ENCODE data around the gene MANF.
"Not testable (repeated sequence)": the region's sequence is repeated elsewhere in the genome, so short reads cannot be mapped to it uniquely, and the experiment has no call there.

MANF gene

DNA sequence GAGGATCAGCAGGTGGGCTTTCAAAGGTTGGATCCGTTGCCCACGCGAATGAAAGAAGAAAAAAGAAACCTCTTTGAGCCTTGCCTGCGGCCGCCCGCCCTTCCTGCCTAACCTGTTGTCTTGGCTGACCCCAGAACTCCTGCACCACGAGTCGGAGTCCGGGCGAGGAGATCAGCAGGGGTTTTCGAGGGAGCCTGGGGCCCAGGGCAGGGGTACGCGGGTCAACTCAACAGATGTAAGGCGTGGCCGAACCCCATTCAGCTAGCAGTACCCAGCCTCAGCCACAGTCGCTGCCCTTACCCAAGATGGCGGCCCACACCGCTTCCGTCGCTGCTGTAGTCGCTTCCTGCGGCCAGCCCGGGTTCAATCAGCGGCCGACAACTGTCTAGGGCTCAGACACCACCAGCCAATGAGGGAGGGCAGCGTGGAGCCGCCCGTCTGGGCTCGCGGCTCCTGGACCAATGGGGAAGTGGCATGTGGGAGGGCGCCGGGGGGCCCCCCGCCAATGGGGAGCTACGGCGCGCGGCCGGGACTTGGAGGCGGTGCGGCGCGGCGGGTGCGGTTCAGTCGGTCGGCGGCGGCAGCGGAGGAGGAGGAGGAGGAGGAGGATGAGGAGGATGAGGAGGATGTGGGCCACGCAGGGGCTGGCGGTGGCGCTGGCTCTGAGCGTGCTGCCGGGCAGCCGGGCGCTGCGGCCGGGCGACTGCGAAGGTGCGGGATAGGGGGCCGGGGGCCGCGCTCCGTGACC is at the start of gene MANF:
MANF (plus strand) TSS at position 566 of the 748 bp plus-strand sequence; CDS start at position 618, 52 bp downstream.
- DNase-seq = peak; percentile 97 to 98

DNA sequence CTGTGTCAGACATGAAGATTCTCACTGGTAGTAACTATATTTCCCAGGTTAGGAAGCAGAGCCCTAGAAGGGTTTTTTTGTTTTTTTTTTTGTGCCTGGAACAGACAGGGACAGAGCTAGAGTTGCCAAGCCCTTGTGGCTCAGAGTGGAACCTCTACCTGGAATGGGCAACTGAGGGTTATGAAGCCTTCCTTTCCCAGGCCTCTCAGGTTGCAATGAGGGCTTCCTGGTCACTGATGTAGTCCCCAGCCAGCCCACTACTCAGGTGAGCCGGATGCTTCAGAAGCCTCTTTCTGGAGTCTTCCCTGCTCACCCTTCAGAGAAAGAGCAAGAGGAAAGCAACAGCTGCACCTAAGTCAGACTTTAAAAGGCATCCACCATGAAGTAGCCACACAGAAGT is 48.8 kb upstream of the MANF start:
- no peak for DNase-seq

DNA sequence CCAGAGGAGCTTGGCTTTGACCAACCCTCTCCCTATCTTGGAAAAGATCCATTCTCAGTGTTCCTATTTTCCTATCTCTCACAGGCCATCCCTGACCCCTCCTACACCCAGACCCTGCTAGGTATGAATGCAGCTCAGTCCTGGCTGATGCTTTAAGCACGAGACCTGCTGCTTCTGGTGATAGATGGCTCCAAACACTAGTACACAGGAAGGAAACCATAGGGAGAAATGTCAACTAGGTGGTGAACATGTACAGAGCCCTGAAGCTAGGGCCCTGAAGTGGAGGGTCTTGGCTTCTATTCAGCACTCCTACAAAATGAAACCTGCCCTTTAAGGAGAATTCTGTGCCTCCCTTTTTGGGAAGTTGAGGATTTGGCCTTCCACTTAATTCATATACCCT is 47.4 kb upstream of the MANF start:
- no peak for DNase-seq

DNA sequence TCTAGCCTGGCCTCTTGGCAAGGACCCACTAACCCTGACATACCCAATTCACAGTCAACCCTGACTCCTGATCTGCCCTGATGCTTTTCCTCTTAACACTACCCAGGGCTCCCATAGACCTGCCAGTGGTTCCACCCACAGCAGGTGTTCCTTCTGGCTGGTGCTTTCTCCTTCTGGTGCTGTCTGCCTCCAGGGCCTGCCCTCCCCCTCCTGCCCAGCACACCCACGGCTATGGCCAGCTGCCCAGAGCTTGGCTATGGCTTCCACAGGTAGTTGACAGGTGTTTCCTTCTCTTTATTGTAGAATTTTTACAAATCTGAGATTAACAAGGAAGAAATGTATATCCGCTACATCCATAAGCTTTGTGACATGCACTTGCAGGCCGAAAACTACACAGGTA is 46.5 kb upstream of the MANF start:
- no peak for DNase-seq

DNA sequence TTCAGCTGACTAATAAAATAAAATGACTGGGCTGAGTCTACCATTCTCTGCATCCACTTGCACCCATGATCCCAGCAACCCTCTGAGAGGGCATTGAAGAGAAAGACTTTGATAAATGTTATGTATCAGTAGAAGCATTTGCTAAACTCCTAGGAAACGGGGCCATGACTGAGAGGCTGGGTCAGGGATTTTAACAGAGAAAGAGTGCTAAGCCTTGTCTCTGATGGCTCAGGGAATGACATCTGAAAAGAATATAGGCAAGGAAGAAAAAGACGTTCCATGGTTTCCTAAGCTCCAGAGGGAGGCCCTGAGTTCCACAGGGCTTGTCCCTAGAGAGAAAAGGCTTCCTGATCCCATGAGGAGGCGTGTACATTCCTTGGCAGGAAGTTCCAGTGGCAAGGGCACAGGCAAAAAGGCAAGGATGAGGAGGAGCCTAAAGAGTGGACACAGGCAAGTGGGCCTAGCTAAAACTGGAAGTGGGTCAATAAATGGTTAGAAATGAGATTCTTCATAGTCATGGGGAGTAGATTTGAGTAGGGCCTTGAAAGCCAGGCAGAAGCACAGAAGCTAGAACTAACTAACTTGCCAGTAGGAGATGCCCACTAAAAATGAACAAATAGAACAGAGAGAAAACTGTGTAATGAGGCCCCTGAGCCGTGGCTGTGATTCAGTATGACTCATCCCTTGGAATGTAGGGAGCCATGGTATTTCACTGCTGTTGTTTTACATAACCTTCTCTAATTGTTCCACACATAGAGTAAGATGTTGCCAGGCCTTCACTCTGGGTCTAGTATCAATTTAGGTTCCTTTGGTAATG is 44.9 kb upstream of the MANF start:
- no peak for DNase-seq

DNA sequence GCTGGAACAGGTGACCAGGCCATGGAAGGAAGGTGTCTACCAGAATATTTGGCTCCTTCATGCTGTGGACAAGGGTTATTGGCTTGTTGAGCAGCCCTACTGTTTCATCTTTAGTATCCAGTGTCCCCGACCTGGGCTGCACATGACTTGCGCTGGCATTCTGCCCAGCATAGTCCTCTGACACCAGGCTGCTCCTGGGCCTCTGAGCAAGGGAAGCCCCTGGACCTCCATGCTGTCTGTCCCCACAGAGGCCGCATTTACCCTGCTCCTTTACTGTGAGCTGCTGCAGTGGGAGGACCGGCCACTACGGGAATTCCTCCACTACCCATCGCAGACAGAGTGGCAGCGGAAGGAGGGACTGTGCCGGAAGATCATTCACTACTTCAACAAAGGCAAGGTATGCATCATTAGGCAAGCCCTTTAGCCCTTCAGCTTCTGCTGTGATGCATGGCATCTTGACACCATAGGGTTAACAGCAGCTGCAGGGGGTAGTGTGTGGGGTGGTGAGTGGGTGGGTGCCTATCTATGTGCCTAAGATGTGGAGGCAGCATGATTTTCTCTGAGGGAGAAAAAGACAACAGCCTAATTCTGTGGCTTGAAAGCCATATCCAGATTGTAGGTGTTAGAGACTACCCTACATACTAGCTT is 44.0 kb upstream of the MANF start:
- DNase-seq = no peak

DNA sequence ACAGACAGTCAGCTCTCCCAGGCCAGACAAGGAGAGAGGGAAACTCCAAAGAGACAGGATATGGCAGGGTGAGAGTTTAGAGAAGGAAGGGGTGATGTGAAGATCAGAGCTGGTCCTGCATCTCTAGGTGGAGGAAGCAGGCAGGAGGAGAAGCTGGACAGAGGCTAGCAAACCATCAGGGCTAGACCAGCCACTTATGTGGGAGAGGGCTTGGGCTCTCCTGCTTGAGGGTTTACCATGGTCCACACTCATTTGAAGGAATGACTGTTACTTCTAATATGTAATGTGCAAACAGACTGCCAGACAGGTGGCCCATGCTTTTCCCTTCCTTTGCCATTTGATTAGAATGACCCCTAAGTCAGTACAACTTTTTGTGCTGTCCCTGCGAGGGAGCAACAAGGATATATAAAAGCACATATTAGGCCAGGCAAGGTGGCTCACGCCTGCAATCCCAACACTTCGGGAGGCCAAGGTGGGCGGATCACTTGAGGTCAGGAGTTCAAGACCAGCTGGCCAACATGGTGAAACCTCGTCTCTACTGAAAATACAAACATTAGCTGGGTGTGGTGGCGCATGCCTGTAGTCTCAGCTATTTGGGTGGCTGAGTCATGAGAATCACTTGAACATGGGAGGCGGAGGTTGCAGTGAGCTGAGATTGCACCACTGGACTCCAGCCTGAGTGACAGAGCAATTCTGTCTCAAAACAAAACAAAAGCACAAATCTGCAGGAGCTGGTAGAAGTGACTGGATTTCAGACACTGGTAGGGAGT is 41.0 kb upstream of the MANF start:
- DNase-seq = no peak

DNA sequence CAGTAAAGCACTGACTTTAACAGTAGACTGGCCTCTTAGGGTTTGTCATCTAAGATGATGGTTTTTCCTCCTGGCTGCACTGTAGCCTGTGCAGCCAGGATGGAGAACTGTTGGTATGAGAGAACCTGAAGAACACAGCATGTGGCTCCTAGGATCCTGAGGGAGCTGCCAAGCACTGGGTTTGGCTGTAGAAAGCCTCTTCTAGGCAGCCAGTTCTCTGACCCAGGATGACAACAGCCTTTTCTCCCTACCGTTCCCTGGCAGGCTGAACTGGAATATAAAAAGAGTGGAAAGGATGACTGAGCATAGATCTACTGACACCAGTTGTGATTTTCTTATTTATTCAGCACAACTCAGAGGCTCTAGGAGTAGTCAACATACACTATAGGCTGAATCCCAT is 34.3 kb upstream of the MANF start:
- no peak for DNase-seq

DNA sequence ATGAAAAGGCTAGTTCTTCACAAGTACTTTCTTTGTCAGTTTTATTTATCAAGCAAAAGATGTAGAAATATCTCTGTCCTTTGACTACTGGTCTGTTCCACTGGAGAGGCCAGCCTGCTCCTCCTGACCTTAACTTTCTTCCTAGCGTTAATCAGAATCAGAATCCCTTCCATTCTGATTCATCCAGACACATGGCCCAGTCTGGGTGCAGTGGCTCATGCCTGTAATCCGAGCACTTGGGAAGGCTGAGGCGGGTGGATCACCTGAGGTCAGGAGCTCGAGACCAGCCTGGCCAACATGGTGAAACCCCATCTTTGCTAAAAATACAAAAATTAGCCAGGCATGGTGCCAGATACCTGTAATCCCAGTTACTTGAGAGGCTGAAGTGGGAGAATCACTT is 32.0 kb upstream of the MANF start:
- DNase-seq = no peak

DNA sequence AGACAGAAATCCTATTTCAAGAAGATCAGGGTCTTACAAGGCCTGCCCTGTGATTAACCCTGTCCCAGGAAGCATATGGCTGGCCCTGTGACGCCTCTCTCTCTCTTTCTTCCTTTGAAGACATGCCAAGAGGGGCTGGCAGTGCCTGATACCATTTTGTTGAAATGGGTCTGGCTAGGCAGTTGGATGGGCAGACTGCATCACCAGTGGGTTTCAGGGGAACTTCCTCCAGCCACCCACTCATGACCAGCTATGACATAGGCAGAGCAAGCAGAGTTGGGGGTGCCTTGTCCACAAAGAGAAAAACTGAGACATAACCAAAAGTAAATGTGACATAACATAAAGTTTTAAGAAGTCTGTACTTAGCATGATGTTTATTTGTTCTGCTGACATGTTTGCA is 31.4 kb upstream of the MANF start:
- peak; percentile 29 to 42 for DNase-seq

DNA sequence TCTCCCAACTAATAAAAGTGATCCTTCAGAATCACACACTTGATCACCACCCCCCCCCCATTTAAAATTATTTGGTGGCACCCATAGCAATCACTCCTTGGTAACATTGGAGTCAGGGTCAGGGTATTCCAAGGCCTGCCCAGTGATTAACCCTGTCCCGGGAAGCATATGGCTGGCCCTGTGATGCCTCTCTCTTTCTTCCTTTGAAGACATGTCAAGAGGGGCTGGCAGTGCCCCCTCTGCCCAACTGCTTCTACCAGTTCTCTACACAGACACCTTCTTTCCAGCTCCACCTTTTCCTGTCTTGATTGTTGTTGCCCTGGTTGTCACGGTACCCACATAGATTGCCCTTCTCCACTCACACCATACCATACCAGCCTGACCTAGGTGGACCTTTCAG is 30.9 kb upstream of the MANF start:
- no peak for DNase-seq

DNA sequence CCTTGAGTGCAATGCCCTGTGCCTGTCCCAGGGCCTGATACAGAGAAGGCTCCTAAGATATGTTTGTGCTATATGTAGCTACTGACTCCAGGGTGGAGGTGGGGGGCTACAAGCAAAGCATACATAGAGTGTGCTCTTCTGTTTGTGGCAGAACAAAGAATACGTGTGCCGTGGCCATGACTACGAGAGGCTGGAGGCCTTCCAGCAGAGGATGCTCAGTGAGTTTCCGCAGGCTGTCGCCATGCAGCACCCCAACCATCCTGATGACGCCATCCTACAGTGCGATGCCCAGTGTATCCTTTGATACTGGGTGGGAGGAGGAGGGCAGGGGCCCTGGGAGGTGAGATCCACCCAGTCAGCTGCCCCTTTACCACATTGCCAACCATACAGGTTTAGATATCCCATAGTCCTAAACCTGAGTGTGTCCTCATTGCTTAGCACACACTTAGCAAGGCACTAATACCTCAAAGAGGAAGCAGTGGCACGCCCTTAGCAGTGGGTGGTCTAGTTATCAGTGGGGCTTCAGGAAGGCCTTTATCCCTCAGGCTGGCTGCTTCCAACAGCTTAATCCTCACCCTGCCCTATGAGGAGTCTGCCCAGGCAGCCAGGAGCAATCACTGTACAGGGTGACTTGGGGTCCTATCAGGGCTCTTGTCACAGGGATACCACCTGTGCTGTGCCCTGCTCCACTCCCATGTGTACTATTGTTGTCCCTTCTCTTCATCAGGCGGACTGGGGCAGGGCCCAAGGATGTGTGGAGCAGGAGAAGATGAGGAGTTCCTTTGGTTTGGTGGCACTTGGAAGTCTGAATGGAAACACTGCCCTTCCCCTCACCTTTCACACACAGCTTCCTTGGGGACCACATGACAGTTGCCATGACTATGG is 30.1 kb upstream of the MANF start:
- no peak for DNase-seq

DNA sequence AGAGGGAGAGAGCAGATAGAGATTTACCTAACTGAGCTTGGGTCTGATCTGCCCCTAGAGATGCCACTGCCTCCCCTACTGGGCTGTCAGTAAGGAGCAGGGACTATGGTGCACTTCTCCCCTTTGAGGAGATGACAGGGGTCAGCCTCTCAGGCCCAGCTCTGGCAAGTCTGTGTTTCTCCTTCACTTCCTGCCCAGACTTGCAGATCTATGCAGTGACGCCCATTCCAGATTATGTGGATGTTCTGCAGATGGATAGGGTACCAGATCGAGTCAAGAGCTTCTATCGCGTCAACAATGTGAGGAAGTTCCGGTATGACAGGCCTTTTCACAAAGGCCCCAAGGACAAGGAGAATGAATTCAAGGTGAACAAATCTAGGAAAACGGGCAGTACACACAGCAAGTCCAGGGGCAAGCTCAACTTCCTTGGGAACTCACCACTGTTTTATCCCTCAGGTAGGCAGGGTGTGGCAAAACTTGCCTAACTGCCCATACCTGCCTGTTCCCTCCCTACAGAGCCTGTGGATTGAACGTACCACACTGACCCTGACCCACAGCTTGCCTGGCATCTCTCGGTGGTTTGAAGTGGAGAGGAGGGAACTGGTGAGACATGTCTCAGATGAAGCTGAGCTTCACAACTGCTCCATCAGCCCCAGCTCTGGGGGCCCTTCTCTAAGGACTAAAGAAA is 29.1 kb upstream of the MANF start:
- no peak for DNase-seq

DNA sequence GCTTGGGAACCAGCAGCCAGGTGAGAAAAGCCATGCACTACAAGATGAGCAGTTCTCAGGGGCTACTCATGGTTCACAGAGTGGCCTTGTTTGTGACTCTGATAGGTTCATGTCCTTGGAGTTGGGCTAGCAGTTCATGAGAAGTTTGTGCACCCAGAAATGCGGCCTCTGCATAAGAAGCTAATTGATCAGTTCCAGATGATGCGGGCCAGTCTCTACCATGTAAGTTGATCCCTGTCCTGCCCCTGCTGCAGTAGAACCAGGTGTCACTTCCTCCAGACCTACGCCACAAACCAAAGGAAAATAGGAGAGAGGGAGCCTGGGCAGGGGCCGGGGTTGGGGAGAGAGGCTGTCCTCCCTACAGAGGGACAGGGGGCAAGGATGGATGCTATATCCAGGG is 27.2 kb upstream of the MANF start:
- DNase-seq = no peak

DNA sequence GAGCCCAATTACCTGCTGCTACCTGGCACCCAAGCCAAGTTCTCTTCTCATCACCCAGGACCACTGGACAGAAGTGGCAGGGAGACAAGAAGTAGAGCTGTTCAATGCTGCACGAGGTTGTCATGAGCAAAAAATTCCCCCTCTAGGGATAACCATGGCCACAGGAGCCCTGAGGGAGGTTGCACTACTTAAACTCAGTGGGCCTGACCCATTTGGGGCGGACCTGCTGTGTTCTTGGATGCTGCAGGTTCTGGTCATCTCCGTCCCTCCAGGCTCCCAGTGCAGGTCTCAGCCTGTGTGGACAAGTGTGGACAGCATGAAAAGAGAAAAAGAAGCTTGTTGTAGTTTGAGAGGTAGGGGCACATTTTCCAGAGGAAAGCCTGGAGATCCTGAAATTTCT is 26.1 kb upstream of the MANF start:
- no peak for DNase-seq

DNA sequence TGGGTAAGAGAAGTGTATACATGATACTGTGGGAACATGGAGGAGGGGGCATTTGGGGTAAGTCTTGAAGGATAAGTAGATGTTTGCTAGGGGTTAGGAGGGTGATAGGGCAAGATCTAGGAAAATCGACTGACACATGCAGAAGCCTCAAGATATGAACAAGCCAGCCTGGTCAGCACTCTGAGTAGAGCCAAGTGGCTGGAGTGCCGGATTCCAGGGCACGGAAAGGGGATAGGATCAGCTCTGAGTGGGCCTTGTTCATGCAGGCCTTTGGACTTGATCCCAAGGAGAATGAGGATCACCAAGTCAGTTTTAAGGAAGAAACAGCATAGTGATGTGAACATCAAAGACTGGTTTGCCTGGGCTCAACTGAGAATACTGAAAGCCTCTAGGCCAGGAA is 24.3 kb upstream of the MANF start:
- no peak for DNase-seq

DNA sequence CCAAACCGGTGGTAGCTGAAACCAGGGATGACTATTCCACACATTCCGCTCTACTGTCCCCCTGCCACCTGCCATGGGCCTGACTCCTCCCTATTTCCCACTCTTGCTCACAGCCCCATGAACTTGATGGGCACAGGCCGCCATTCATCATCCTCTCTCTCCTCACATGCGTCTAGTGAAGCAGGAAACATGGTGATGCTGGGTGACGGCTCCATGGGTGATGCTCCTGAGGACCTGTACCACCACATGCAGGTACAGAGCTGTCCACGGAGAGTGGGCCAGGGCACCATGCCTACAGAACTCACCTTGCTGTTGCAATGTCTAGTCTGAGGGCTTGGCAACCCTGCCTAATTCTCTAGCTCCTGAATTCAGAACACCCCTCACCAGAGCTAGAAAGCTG is 23.3 kb upstream of the MANF start:
- DNase-seq = no peak

DNA sequence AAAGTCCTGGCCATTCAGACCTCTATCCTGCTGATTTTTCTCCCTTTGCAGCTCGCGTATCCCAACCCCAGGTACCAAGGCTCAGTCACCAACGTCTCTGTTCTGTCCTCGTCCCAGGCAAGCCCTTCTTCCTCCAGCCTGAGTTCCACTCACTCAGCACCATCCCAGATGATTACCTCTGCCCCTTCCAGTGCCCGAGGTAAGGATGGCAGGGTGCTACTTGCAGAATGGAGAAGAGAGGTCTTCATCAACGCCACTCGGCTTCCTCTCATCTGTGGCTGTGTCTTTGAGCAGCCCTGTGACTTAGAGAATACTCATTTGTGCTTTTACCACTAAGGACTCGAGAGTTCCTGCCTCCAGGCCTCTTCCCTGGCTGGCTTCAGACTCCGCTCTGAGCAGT is 22.6 kb upstream of the MANF start:
- DNase-seq = no peak

DNA sequence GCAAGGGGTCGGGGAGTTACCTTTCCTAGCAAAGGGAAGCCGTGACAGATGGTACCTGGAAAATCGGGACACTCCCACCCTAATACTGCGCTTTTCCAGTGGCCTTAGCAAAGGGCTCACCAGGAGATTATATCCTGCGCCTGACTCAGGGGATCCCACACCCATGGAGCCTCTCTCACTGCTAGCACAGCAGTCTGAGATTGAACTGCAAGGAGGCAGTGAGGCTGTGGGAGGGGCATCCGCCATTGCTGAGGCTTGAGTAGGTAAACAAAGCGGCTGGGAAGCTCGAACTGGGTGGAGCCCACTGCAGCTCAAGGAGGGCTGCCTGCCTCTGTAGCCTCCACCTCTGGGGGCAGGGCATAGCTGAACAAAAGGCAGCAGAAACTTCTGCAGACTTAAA is 16.8 kb upstream of the MANF start:
- not testable (repeated sequence) for DNase-seq

DNA sequence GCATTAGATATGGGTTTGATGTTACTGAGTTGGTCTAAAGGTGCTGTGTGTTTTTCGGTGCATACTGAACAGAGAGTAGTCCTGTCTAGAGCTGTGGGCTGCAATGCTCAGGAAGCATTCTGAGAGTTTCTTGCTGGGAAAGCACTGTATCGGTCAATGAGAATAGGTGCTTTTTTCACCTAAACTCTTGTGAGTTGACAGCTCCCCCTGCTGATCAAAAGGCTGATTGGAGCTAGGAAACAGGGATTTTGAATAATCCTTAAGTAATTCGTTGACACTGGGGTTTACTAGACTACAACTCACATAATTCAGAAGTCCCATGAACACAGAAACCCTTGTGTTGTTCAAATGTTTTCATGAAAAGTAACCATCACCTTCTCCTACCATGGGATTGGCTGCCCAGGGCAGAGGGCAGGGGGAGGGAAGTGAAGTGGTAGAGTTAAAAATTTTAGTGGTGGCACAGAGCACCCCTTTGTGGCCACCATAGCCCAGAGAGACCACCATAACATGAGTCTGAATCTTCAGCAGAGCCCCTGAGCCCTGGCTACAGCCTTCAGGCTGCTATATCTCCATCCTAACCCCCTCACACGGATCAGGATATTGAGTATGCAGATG is 13.0 kb upstream of the MANF start:
- DNase-seq = peak; percentile 74 to 76
